Thoracic aorta (tissue), 2 donors: ENCODE data around the gene ZDHHC7. TPM values are rescaled to one million over a fixed set of nuclear protein-coding genes. Genes with fewer than 3 reads are reported as not detected.

Experiments
- ATAC-seq: fragments of 150-250 bp; one replicate; pipeline ENCODE4 v1.8.0; 2017; ENCODE audit warnings: low read depth; ENCODE audit not compliant: insufficient number of reproducible peaks, low FRiP score
- DNase-seq: peaks from one replicate; pipeline ENCODE4 v3.0.0-alpha.2; 2020; ENCODE audit warnings: low spot score
- H3K27ac ChIP-seq, 2 donors: fragments of 200-600 bp; sonication (generic); 1 replicate in 1 of 2; 2 replicates in 1 of 2; pipeline ENCODE4 v1.5.1; 2016; ENCODE audit warnings: mild to moderate bottlenecking in 2 of 2, moderate library complexity in 2 of 2
- H3K27me3 ChIP-seq: fragments of 200-600 bp; sonication (generic); replicated peaks from 2 replicates; pipeline ENCODE4 v1.6.0; 2016; ENCODE audit warnings: mild to moderate bottlenecking; ENCODE audit not compliant: insufficient read depth
- H3K36me3 ChIP-seq: fragments of 200-600 bp; sonication (generic); one replicate; pipeline ENCODE4 v1.5.1; 2016
- H3K4me1 ChIP-seq, 2 donors: fragments of 200-600 bp; sonication (generic); 1 replicate in 1 of 2; 2 replicates in 1 of 2; pipeline versions ENCODE4 v1.5.1 to v1.6.0; 2016; ENCODE audit warnings: low read depth in 2 of 2, mild to moderate bottlenecking in 1 of 2; ENCODE audit not compliant: control insufficient read depth in 1 of 2
- H3K4me3 ChIP-seq: fragments of 200-600 bp; sonication (generic); 2 replicates; pipeline ENCODE4 v1.5.1; 2016; ENCODE audit warnings: mild to moderate bottlenecking
- H3K9me3 ChIP-seq: fragments of 200-600 bp; sonication (generic); 2 replicates; pipeline ENCODE4 v1.5.1; 2016
- CTCF ChIP-seq: fragments of 200-600 bp; sonication (generic); IDR thresholded peaks from one replicate; pipeline ENCODE4 v1.5.1; 2019; ENCODE audit warnings: antibody characterized with exemption
- total RNA-seq, 2 donors: library from RNA; depleted of rRNA; stranded (reverse); fragments of >200 nt; gene quantifications; one replicate each; pipeline versions ENCODE4 v1.1.0 to v1.2.3, GENCODE V29; 2016

Gene ZDHHC7
- total RNA-seq, 2 donors from 2014 or later, result 63.7 to 80.8 TPM

GRCh38 chr16:84975522-84975921 lies 35.8 kb downstream of the ZDHHC7 start:
- DNase-seq (no peak), ATAC-seq (no peak)
- H3K4me3 ChIP-seq, result no peak overlapping the region
- H3K9me3 ChIP-seq, result no peaks in the 10 kb centered on the region
- H3K4me1 ChIP-seq, result peaks cover 11 to 36% of the 10 kb centered on the region in 2 donors
- no peak overlapping the region for H3K27ac ChIP-seq
- no peaks in the 10 kb centered on the region for H3K27me3 ChIP-seq
- no peak for TF ChIP-seq CTCF
- H3K36me3 ChIP-seq, result peaks cover 27% of the 10 kb centered on the region

- TF ChIP-seq CTCF, result no peak
- peaks cover 11 to 40% of the 10 kb centered on the region in 2 donors for H3K4me1 ChIP-seq
- no peak for ATAC-seq
- H3K4me3 ChIP-seq, result no peak overlapping the region
- H3K27ac ChIP-seq, result no peak overlapping the region
- no peaks in the 10 kb centered on the region for H3K9me3 ChIP-seq
- H3K36me3 ChIP-seq, result peaks cover 27% of the 10 kb centered on the region
- DNase-seq, result no peak
- no peaks in the 10 kb centered on the region for H3K27me3 ChIP-seq
Measured at GRCh38 chr16:84975066-84975465, 36.3 kb downstream of the ZDHHC7 start.

GRCh38 chr16:84973776-84974523 lies 37.4 kb downstream of the ZDHHC7 start:
- Histone ChIP-seq H3K9me3 (no peaks in the 10 kb centered on the region), H3K27me3 (no peaks in the 10 kb centered on the region), H3K4me3 (no peak overlapping the region), H3K27ac (peak overlapping the region; percentile 74 to 85), H3K4me1 (peaks cover 11 to 40% of the 10 kb centered on the region in 2 donors), H3K36me3 (peaks cover 27% of the 10 kb centered on the region)
- ATAC-seq (no peak), DNase-seq (no peak)
- TF ChIP-seq CTCF, result no peak

GRCh38 chr16:84973236-84973635 lies 38.1 kb downstream of the ZDHHC7 start:
- DNase-seq, result no peak
- H3K27ac ChIP-seq, result peak overlapping the region; percentile 74 to 85
- H3K27me3 ChIP-seq, result no peaks in the 10 kb centered on the region
- no peaks in the 10 kb centered on the region for H3K9me3 ChIP-seq
- H3K4me3 ChIP-seq, result no peak overlapping the region
- H3K4me1 ChIP-seq, result peaks cover 11 to 40% of the 10 kb centered on the region in 2 donors
- ATAC-seq, result no peak
- no peak for TF ChIP-seq CTCF
- peaks cover 24% of the 10 kb centered on the region for H3K36me3 ChIP-seq

GRCh38 chr16:84970447-84971127 lies 40.7 kb downstream of the ZDHHC7 start:
- peaks cover 5 to 28% of the 10 kb centered on the region in 2 donors for H3K4me1 ChIP-seq
- DNase-seq, result no peak
- H3K27ac ChIP-seq, result no peak overlapping the region
- TF ChIP-seq CTCF, result peak; percentile 93
- H3K27me3 ChIP-seq, result no peaks in the 10 kb centered on the region
- H3K4me3 ChIP-seq, result no peak overlapping the region
- H3K36me3 ChIP-seq, result peaks cover 8% of the 10 kb centered on the region
- no peaks in the 10 kb centered on the region for H3K9me3 ChIP-seq
- no peak for ATAC-seq
